OCI-LY7 (cell line): ENCODE measurements around the gene MAP1A. TPM values are rescaled to one million over a fixed set of nuclear protein-coding genes. Genes with fewer than 3 reads are reported as not detected.

ENCODE experiments used
- BruUV-seq: library from RNA; stranded (reverse); fragments of 400-500 nt; replicated peaks from 2 replicates; lab custom pipeline; 2021; lab: Mats Ljungman, UMichigan
- CTCF ChIA-PET: fragments of 300-600 bp; sonication (Branson Sonifier 250); formaldehyde crosslinking; loops from one replicate; lab custom pipeline; 2022; ENCODE audit warnings: antibody characterized with exemption; ENCODE audit not compliant: unreplicated experiment; lab: Charles Lee
- POLR2A ChIA-PET: fragments of 300-600 bp; sonication (Branson Sonifier 250); formaldehyde crosslinking; loops from one replicate; lab custom pipeline; 2022; ENCODE audit warnings: antibody characterized with exemption; lab: Charles Lee
- DNase-seq: peaks from one replicate; pipeline ENCODE4 v3.0.0-alpha.2; 2015; ENCODE audit warnings: low spot score
- H2AFZ ChIP-seq: fragments of 200-600 bp; sonication (generic), shearing (Covaris generic); 2 replicates; pipeline ENCODE4 v1.6.1; 2014; ENCODE audit warnings: mild to moderate bottlenecking, antibody characterized with exemption, low read length, moderate library complexity
- H3K27ac ChIP-seq: fragments of 200-600 bp; sonication (generic); 2 replicates; pipeline ENCODE4 v1.5.1; 2014; ENCODE audit warnings: mixed run types, low read depth, mild to moderate bottlenecking, moderate library complexity, low read length, inconsistent platforms; ENCODE audit not compliant: poor library complexity, severe bottlenecking
- H3K36me3 ChIP-seq: fragments of 200-600 bp; sonication (generic); 2 replicates; pipeline ENCODE4 v1.6.1; 2014; ENCODE audit warnings: mild to moderate bottlenecking, antibody characterized with exemption, low read length, moderate library complexity, mixed read lengths; ENCODE audit not compliant: insufficient read depth
- H3K4me1 ChIP-seq: fragments of 200-600 bp; sonication (generic); 2 replicates; pipeline ENCODE4 v1.5.1; 2014; ENCODE audit warnings: mild to moderate bottlenecking, low read length; ENCODE audit not compliant: insufficient read depth, poor library complexity, severe bottlenecking
- H3K4me2 ChIP-seq: fragments of 200-600 bp; sonication (generic); 2 replicates; pipeline ENCODE4 v1.6.1; 2014; ENCODE audit warnings: mild to moderate bottlenecking, low read length
- H3K4me3 ChIP-seq: fragments of 200-600 bp; sonication (generic); 2 replicates; pipeline ENCODE4 v1.5.1; 2014; ENCODE audit warnings: mild to moderate bottlenecking, low read depth, low read length; ENCODE audit not compliant: poor library complexity, severe bottlenecking
- H3K79me2 ChIP-seq: fragments of 200-600 bp; sonication (generic); 2 replicates; pipeline ENCODE4 v1.6.1; 2016; ENCODE audit warnings: low read depth, mild to moderate bottlenecking, low read length, moderate library complexity, mixed read lengths; ENCODE audit not compliant: insufficient read depth
- H3K9me2 ChIP-seq: fragments of 200-600 bp; sonication (generic); 2 replicates; pipeline ENCODE4 v1.6.1; 2016; ENCODE audit warnings: mild to moderate bottlenecking, low read length, mixed read lengths; ENCODE audit not compliant: insufficient read depth
- H3K9me3 ChIP-seq: fragments of 200-600 bp; sonication (generic); 2 replicates; pipeline ENCODE4 v1.6.1; 2014; ENCODE audit warnings: mild to moderate bottlenecking, mixed run types, low read length, mixed read lengths
- H4K20me1 ChIP-seq: fragments of 200-600 bp; sonication (generic); 2 replicates; pipeline ENCODE4 v1.6.1; 2014; ENCODE audit warnings: mild to moderate bottlenecking, antibody characterized with exemption, low read length, moderate library complexity, mixed read lengths; ENCODE audit not compliant: insufficient read depth
- CTCF ChIP-seq: fragments of 200-600 bp; sonication (generic); conservative IDR thresholded peaks from 2 replicates; pipeline ENCODE4 v1.5.1; 2014; ENCODE audit warnings: mild to moderate bottlenecking, antibody characterized with exemption, low read length, moderate library complexity, mixed read lengths
- EZH2phosphoT487 ChIP-seq: fragments of 200-600 bp; sonication (generic); IDR thresholded peaks from 2 replicates; pipeline ENCODE4 v1.6.1; 2018; ENCODE audit warnings: low read depth, borderline replicate concordance, mild to moderate bottlenecking, mixed run types, antibody characterized with exemption, low read length, moderate library complexity, mixed read lengths
- intact Hi-C: fragments of 100-400 bp; cut with micrococcal nuclease; formaldehyde crosslinking; loops from one replicate; pipeline ENCODE4 v1.10.0; 2022; ENCODE audit not compliant: unreplicated experiment
- total RNA-seq, 2 experiments: library from RNA; depleted of rRNA in 1 of 2; stranded (reverse); fragments of >200 nt in 1 of 2; shearing (Covaris generic) in 1 of 2; gene quantifications; 2 replicates each; pipeline ENCODE4 v1.2.3, GENCODE V29; 2014 to 2022

Gene MAP1A
- total RNA-seq, 2 experiments from 2014 or later = 3.3 to 3.8 TPM

- BruUV-seq = TSS peak; percentile 51
- H3K4me3 ChIP-seq = no peak overlapping the region
- no peak overlapping the region for H2AFZ ChIP-seq
- POLR2A ChIA-PET = interaction anchor here (1.3 kb wide), 1 partner anchor 10 kb away, joined by 3 read pairs; no protein-coding TSS in a partner anchor
- no peak overlapping the region for H3K27ac ChIP-seq
- TF ChIP-seq EZH2phosphoT487 = no peak
- TF ChIP-seq CTCF = no peak
- no peak overlapping the region for H3K4me2 ChIP-seq
- peaks cover 10% of the 10 kb centered on the region for H3K9me3 ChIP-seq
- intact Hi-C loops = no loop called here
- peaks cover 34% of the 10 kb centered on the region for H3K36me3 ChIP-seq
- no peaks in the 10 kb centered on the region for H3K4me1 ChIP-seq
- CTCF ChIA-PET = no interaction called here
- H3K79me2 ChIP-seq = no peaks in the 10 kb centered on the region
- no peaks in the 10 kb centered on the region for H3K9me2 ChIP-seq
- DNase-seq = no peak
- H4K20me1 ChIP-seq = no peaks in the 10 kb centered on the region
These were observed 33.3 kb downstream of the MAP1A start for GRCh38 chr15:43550527-43551363.

DNA sequence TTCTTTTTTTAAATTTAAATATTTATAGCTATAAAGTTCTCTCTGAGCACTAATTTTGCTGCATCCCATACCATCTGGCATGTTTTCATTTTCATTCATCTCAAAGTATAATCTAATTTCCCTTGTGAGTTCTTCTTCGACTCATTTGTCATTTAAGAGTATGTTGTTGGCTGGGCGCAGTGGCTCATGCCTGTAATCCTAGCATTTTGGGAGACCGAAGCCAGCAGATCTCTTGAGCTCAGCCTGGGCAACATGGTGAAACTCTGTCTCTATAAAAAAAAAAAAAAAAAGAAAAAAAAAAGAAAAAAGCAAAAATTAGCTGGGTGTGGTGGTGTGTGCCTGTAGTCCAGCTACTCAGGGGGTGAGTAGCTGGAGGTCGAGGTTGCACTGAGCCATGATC, 34.8 kb downstream of the MAP1A start:
- Histone ChIP-seq H2AFZ (no peak overlapping the region), H3K9me2 (no peaks in the 10 kb centered on the region), H3K36me3 (peaks cover 41% of the 10 kb centered on the region), H3K4me1 (no peaks in the 10 kb centered on the region), H3K27ac (no peak overlapping the region), H3K9me3 (peaks cover 7% of the 10 kb centered on the region), H4K20me1 (no peaks in the 10 kb centered on the region), H3K79me2 (no peaks in the 10 kb centered on the region), H3K4me3 (no peak overlapping the region), H3K4me2 (no peak overlapping the region)
- CTCF ChIA-PET = no interaction called here
- TF ChIP-seq EZH2phosphoT487 (no peak), CTCF (no peak)
- no peak for DNase-seq
- BruUV-seq = no TSS peak
- POLR2A ChIA-PET = interaction anchor here (1.3 kb wide), 1 partner anchor 12 kb away, joined by 3 read pairs; no protein-coding TSS in a partner anchor
- intact Hi-C loops = no loop called here

GRCh38 chr15:43552986-43553385, 35.6 kb downstream of the MAP1A start:
- CTCF ChIA-PET = no interaction called here

More at GRCh38 chr15:43552986-43553385, 35.6 kb downstream of the MAP1A start:
- Histone ChIP-seq H3K4me1 (no peaks in the 10 kb centered on the region), H3K79me2 (no peaks in the 10 kb centered on the region), H3K9me2 (no peaks in the 10 kb centered on the region), H3K9me3 (no peaks in the 10 kb centered on the region), H3K4me2 (no peak overlapping the region), H3K36me3 (peaks cover 40% of the 10 kb centered on the region), H2AFZ (no peak overlapping the region), H3K27ac (no peak overlapping the region), H4K20me1 (no peaks in the 10 kb centered on the region), H3K4me3 (no peak overlapping the region)
- intact Hi-C loops = no loop called here
- no peak for TF ChIP-seq CTCF
- no peak for TF ChIP-seq EZH2phosphoT487
- no TSS peak for BruUV-seq
- POLR2A ChIA-PET = no interaction called here
- no peak for DNase-seq
